COLO668 (cell line): ENCODE results near the gene EXT2.

Experiments used
- DNase-seq: peaks from one replicate; lab custom pipeline; 2025; ENCODE audit not compliant: unreplicated experiment; lab: John Stamatoyannopoulos, UW

Gene EXT2

DNA sequence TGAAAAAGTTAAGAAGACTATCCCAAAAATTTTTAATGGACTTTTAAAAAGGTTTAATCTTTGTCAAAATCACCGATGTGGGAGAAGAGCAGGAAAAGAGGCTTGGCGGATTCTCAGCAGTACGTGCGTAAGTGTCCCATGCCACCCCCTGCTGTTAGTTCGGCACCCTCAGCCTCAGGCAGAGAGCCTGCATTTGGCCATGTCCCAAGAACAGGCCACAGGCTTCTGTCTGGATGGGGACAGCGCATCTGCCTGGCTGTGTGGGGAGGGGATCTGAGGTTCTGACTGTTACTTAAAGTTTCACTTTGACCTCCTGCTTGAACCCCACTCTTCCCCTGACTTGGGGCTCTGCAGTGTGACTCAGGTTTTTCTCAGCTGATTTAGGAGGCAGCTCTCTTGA is 35.3 kb downstream of the EXT2 start:
- no peak for DNase-seq

DNA sequence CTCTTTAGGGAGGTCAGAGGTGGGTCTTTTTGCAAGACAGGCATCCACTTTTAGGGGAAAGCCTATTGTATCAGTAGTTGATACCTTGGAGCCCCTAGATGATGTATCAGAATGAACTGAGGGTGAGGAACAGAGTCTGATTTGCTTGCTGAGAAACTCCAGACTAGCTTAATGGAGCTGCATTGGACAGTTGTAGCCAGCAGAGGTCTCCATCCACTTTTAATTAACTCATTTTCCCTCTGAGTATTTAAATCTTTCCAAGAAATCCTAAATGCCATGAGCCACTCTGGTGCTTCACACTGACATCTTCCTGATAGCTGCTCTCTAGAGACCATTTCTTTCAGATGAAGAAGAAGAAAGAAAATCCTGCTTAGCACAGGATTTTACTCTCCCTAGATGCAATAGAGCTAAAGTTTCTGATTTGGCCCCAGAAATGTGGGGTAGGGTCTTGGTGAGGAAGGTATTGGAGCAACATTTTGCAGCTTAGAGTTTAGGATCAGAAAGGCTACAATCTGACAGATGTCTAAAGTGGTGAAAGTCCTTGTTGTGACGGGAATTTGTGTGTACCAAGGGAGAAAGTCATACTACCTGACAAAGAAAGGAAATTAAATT is 38.0 kb downstream of the EXT2 start:
- DNase-seq: no peak

DNA sequence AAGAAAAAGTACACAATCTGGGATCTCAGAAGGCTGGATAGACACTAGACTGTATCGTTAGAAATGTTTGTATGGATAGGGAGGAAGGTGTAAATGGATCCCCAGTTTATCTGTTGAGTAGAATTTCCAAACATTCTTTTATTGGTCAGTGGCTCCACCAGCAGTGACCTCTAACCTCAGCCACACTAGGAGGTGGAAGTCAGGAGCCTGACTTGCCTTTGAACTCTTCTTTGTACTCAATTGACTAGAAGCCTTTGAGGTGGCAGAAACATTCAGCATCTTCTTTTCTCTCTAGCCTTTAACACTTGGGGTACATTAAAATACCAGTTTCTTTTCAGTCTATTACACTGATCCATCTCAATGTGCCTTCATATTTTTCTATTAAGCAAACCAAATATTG is 39.1 kb downstream of the EXT2 start:
- DNase-seq: no peak

GRCh38 chr11:44136176-44136945 is 40.9 kb downstream of the EXT2 start:
- no peak for DNase-seq

- DNase-seq: no peak
Observed at GRCh38 chr11:44137057-44137456, 41.6 kb downstream of the EXT2 start.

- no peak for DNase-seq
Observed at GRCh38 chr11:44138286-44138685, 42.8 kb downstream of the EXT2 start.

DNA sequence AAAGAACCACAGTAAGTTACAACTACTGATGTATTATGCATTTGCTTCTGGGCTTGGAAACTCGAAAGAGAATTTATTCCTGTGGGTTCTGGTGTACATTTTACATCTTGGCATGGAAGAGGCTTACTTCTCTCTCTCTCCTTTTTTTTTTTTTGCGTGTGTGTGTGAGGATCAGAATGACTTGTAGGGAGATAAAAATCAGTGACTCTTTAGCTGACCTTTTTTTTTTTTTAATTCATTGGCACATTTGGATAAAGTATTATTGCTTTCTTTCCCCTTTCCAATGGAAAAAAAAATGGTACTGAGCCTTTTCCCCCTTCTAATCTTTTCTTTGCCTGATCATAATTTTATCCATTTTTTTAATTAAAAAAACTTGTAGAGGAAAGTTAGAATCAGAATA is 43.5 kb downstream of the EXT2 start:
- no peak for DNase-seq

DNA sequence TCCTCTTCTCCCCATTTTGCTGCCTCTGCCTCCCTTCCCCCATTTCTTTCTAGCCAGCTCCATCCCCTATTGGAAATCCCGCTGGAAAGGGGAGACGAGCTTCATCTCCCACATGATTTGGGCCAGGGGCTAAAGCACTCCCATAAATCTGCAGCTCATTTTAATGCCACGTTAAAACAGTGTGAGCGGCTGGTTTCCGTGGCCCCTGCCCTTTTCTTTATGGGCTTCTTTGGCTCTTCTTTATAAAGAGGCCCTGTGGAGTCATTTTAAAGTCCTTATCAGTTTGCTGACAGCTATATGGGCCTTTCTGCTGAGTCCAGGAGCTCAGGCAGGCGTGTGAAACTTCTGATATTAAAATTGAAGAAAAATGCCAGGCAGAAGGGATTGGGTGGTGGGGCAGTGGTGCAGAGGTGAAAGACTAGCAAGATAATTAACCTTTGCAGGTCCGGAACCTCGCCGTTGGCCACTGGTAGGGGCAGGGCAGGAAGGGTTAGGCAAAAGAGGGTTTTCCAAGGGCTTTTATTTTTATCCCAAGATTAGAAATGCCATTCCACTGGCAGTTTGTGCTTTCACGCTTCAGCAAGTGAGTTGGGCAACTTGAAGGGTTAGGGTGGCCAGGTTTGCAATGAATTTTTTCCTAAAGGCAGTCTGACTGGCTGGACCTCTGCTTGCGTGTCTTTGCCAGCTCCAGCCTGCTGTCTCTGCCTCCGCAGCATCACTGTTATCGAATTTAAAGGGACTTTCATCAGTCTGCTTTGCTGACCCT is 44.3 kb downstream of the EXT2 start:
- DNase-seq: no peak

- no peak for DNase-seq
Observed at GRCh38 chr11:44140372-44140771, 44.9 kb downstream of the EXT2 start.

DNA sequence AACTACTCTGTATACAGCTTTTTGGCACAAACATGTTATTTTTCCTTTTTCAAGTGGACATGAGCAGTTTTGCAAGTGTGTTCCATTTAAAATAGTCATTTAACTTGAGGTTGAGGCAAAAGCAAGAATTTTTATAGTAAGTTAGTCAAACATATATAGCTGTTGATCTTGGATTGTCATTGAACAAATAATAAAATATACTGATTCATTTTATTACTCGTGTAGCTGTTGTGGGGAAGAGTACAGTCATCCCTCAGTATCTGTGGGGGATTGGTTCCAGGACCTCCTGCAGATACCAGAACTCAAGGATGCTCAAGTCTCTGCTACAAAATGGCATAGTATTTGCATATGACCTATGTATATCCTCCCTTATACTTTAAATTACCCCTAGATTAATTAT is 45.3 kb downstream of the EXT2 start:
- DNase-seq: no peak

GRCh38 chr11:44143987-44144909 is 48.8 kb downstream of the EXT2 start:
- no peak for DNase-seq

DNA sequence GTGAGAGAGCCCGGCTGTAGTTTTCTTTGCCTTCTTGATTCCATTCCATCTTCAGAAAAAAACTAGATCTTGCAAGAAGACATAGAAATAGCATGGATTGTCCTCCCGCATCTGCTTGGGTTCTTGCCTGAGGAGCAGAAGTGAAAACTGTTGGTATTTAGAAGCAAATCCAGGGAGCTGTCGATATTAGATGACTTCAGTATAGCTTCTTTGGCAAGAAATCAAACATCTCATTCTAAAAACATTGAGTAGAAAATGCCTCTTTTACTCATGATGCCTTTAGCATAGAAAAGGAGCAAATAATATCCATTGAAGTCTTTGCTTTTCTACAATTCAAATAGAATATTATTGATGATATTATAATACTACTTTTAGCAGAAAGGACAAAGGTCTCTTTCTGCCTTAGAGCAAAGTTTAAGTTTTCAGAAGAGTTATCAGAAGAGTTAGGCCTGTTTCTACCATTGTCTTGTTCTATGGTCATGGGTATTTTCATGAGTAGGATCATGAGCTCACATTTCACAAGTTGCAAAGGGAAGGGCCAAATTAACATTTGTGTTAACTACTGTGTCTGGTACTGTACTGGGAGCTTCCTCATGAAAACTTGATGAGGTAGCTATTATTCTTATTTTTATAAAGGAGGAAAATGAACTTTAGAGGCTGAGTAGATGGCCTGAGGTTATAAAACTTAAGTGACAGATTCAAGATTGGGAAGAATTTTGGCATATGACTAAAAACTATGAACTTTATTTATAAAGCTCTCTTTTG is 49.7 kb downstream of the EXT2 start:
- no peak for DNase-seq

DNA sequence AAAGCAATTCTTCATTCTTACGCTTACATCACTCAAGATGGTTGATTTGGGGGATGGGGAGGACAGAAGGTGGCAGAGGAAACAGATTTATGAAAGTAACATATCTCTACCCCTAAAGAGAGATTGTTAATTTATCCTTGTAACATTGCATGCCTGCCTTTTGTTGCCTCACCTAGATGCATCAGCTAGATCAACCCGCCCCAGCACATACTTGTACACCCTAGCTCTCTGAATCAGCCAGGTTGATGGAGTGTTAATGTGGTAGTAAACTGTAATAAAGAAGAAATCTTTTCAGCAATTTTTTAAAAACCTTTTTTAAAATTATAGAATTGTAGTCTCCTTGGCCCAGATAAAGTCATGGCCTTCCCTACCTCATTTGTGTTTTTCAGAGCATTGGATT is 51.5 kb downstream of the EXT2 start:
- DNase-seq: no peak

- DNase-seq: no peak
Observed at GRCh38 chr11:44147751-44148150, 52.3 kb downstream of the EXT2 start.

- DNase-seq: no peak
Observed at GRCh38 chr11:44149651-44150050, 54.2 kb downstream of the EXT2 start.

DNA sequence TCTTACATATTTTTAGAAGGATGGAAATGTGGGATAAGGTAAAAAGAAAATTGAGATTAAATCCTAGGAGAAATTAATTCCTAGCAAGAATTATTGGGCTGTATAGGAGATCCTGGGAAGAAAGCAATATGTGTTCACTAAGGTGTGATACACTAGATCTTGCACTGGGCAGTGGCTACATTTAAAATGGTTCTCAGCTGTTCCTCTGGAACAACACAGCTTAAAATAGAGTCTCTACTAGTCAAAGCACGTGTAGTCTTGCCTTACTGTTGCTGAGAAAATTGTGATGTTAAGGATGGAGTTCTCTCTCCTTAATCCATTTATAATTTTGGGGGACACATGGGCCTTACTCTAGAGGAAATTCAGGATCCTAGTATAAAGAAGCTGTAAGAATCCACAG is 54.9 kb downstream of the EXT2 start:
- no peak for DNase-seq

GRCh38 chr11:44157019-44157418 is 61.5 kb downstream of the EXT2 start:
- no peak for DNase-seq

DNA sequence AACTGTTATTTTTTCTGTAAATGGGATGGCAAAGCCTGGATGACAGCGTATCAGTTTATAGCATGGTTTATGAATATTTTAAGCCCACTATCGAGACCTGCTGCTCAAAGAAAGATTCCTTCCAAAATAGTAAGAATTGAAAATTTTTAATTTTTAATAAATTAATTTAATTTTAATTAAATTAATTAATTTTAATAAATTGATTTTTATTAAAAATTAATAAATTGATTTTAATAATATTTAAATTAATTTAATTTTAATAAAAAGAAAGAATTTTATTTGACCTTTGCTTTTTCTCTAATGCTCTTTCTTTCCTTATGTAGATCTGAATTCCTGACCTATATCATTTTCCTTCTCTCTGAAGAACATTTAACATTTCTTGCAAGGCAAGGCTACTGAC is 62.9 kb downstream of the EXT2 start:
- no peak for DNase-seq

DNA sequence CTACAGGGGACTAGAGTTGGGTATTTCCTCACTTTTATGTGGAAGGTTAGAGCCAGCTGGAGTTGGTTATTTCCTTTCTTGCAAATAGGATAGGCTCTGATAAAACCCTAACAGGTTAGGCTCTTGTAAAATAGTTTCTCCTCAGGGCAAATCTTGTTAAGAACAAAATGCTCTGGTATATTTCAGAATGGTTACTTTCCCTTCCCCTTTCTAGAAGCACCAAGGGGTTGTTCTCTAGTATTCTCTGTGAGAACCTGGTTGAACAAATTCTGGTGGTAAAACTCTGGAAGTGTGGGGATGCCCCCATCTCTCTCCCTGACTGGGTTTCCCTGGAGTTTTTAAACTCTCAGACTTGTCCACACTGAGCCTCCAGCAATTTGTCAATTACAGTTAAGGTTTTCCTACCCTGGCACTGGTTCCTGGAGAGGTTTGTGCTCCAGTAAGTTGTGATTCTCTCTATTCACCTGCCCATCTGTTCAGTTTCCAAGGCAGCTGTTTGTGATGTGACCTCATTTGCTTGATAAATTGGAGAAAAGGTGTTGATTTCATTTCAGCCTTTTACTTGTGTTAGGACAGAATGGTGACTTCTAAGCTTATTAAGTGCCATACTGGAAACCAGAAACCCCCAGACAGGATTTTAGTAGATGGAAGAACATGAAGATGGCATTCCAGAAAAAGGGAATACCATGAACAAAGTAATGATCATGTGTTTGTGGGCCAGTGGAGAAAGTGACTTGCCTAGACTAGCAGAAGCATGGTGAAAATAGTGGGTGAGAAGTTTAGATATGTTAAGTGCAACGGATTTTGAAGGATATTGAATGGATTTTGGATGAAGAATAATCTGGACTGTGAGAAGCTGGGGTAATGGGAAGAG is 64.6 kb downstream of the EXT2 start:
- DNase-seq: no peak
